Left cardiac atrium (tissue), 4 donors: ENCODE measurements around the gene MRPL3. TPM values are rescaled to one million over a fixed set of nuclear protein-coding genes. Genes with fewer than 3 reads are reported as not detected.
"Not testable (repeated sequence)": the region's sequence is repeated elsewhere in the genome, so short reads cannot be mapped to it uniquely, and the experiment has no call there.

Experiments
- ATAC-seq, 2 donors: fragments of 200-7000 bp; cut with Tn5 transposase; one replicate each; pipeline ENCODE4 v1.9.1; 2020; ENCODE audit warnings: mild to moderate bottlenecking in 2 of 2, moderate library complexity in 2 of 2
- DNase-seq: peaks from one replicate; pipeline ENCODE4 v3.0.0-alpha.2; 2020
- intact Hi-C, 2 donors: fragments of 100-400 bp; cut with DNase I; formaldehyde crosslinking; loops; one replicate each; pipeline versions ENCODE4 v1.14.1 to v1.15.1; 2022 to 2023
- total RNA-seq, 2 donors: library from RNA; stranded (reverse); fragmentation: NEBNext Ultra II Directional; extraction: Animal tissue kit (Norgen Biotek cat#: 25700); gene quantifications; one replicate each; pipeline ENCODE4 v1.2.1, GENCODE V29; 2021
- donor health status: DM: no; HTN: yes; CAD: no.
- donor health status: DM: no; HTN: yes; CAD: no; lungs with severe emphysema.
- donor health status: DM: yes; HTN: yes; CAD: no.
- donor health status: Dilated cardiomyopathy.

The MRPL3 gene
- total RNA-seq, 2 donors from 2014 or later = 47.0 to 62.0 TPM

DNA sequence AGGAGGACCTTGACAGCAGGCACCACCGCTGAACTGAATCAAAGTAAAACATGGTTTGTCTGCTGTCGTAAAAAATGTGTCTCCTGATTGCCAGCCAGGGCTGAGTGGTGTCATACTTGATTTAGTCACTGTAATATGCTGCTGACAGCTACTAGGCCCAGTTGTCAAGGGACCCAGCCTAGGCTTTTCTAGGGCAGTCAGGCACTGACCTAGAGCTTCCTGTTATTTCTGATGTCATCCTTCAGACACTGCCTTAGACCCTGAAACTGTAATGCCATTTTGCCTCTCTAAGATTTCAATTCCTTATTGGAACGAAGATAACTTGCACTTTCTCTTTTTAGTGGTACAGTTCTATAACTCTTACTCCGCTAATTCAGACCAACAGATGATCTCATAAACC is 2.6 kb upstream of the MRPL3 start:
- intact Hi-C loops = loop anchor here in 1 of 2 donors (10.0 kb wide), 1 partner anchor 121 kb away; the partner anchor contains the start of gene NUDT16
- no peak for DNase-seq
- ATAC-seq = no peak

DNA sequence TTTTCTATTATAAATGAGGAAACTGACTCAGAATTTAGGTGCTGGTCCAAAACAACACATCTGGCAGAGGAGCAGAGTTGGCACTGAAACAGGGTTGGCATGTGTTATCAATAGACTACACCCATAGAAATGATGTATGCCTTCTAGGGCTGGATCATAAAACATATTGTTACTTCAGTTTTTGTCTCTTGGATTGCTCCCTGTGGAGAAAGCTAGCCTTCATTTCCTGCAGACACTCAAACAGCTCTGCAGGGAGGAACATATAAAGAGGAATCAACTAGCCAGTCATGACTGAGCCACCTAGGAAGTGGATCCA is 507 bp upstream of the MRPL3 start:
- intact Hi-C loops = loop anchor here in 1 of 2 donors (10.0 kb wide), 1 partner anchor 118 kb away; the partner anchor contains the start of gene NUDT16
- DNase-seq (no peak), ATAC-seq (peak in 1 of 2 donors; percentile 11)

DNA sequence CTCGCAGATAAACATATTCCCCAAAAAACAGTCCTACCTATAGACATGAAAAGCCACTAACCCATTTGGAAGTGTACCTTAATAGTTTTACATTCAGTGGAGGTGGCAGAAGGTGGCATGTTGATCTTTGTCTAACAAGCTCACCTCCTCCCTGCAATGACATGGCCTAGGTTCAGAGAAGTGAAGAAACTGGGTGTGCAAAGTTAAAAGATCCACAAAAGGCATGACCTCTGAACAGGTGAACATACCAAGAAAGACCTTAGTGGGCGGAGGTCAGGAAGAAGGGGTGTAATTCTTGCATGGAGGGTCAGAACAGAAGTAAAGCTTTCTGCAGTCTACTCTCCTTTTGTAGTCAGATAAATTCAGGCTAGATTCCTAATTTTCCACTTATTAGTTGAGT is 822 bp downstream of the MRPL3 start:
- intact Hi-C loops = loop anchor here in 1 of 2 donors (10.0 kb wide), 1 partner anchor 117 kb away; the partner anchor contains the start of gene NUDT16
- ATAC-seq (no peak), DNase-seq (no peak)

DNA sequence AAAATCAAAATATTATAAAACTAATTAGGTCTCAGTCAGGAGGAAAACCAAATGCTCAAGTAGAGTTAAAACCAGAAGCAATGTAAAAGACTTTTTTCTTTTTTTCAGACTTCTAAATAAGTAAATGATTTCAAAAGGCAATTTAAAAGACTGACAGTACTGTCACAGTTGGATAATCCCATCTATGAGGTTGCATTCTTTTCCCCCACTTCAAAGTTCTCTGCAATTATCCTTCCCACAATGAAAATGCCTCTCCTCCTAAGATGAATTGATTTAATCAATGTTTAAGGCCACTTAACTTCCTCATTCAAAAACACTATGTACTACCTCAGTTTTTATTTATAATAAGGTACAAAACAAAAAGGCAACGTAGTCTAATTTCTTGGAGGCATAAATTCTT is 8.1 kb downstream of the MRPL3 start:
- ATAC-seq = no peak
- intact Hi-C loops = no loop called here

GRCh38 chr3:131491775-131492174 is 11.0 kb downstream of the MRPL3 start:
- intact Hi-C loops = no loop called here
- ATAC-seq (no peak), DNase-seq (no peak)

More for the DNA sequence above, 8.1 kb downstream of the MRPL3 start:
- DNase-seq = no peak

- ATAC-seq (no peak), DNase-seq (no peak)
- intact Hi-C loops = no loop called here
Measured at GRCh38 chr3:131491084-131491483, 11.7 kb downstream of the MRPL3 start.

- DNase-seq, intact Hi-C loops, ATAC-seq: not testable (repeated sequence)
Measured at GRCh38 chr3:131486545-131486944, 16.2 kb downstream of the MRPL3 start.

DNA sequence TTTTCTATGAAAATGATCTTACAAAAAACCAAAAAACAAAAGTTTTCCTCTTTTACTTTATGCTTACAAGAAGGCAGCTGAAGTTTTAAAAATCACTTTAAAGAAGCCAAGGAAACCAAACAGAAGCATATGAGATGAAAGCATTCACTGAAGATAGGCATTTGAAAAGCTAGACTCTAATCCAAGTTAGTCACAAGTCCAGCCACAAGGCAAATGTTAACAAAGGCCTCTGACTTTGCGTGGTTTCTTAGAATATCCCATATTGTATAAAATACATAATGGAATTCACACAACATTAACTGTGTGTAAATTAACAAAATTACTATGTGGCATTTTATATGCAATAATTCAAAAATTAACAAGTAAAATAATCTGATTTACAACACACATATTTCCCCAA is 17.7 kb downstream of the MRPL3 start:
- intact Hi-C loops = no loop called here
- no peak for ATAC-seq
- DNase-seq = no peak

GRCh38 chr3:131484496-131485111 is 18.2 kb downstream of the MRPL3 start:
- intact Hi-C loops = no loop called here
- DNase-seq (no peak), ATAC-seq (no peak)

DNA sequence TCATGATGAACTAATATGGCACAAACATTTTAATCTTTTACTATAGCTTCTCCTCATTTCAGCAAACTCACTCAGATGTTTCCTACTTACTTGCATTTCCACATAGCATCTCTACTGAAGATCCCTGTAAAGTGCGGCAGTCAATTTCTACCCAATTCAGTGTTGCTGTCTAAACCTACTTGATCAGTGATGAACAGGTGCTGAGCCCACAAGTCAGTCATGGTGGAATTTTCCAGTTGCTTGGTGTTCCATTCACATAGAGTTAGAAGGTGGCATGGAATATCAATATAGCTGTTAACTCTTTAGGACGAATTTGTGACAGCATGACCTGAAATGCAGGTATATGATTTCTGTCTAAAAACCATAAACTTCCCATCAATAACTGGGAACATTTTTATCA is 22.7 kb downstream of the MRPL3 start:
- ATAC-seq (no peak), DNase-seq (no peak)
- intact Hi-C loops = no loop called here

- ATAC-seq = no peak
- intact Hi-C loops = no loop called here
- DNase-seq = no peak
Measured at GRCh38 chr3:131477813-131478212, 25.0 kb downstream of the MRPL3 start.

GRCh38 chr3:131474115-131474514 is 28.7 kb downstream of the MRPL3 start:
- intact Hi-C loops = no loop called here
- no peak for ATAC-seq
- no peak for DNase-seq

GRCh38 chr3:131470377-131470776 is 32.4 kb downstream of the MRPL3 start:
- ATAC-seq = no peak
- no peak for DNase-seq
- intact Hi-C loops = no loop called here

DNA sequence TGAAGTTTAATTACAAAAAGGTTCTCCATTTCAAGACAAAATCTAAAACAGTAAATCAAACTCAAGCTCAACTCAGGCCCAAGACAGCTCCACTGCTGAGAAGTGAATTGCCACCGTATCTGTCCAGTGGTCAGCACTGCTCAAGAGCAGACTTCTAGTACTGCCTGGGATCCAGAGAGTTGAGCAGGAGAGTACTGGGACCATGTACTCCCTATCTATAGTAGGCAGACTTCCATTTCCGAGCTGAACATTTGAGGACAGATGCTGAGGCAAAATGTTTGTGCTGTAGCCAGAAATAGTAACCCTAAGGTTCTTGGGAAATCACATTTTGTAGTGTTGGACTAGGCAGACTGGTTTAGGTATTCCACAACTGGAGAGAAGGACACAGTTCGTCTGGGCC is 44.1 kb downstream of the MRPL3 start:
- intact Hi-C loops = no loop called here
- DNase-seq (no peak), ATAC-seq (no peak)

- intact Hi-C loops = no loop called here
- no peak for ATAC-seq
- no peak for DNase-seq
Measured at GRCh38 chr3:131457220-131457619, 45.6 kb downstream of the MRPL3 start.

DNA sequence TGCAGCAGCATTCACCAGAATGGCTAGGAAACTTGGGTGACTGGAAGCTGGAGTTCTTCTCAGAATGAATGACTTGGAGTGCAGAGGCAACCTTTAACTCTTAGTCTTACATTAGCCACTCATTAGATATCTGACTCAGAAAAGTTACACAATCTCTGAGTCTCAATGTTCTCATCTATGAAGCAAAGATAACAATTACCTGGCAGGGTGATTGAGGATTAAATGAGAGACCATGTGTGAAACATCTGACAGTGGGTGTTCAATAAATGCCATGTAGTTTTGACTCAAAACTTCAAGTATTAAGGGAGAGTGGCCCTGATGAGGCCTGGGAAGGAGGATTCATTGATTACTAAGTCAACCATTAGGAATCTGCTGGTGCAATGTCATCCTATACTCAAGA is 48.3 kb downstream of the MRPL3 start:
- DNase-seq (no peak), ATAC-seq (peak in 1 of 2 donors; percentile 67)
- intact Hi-C loops = no loop called here

DNA sequence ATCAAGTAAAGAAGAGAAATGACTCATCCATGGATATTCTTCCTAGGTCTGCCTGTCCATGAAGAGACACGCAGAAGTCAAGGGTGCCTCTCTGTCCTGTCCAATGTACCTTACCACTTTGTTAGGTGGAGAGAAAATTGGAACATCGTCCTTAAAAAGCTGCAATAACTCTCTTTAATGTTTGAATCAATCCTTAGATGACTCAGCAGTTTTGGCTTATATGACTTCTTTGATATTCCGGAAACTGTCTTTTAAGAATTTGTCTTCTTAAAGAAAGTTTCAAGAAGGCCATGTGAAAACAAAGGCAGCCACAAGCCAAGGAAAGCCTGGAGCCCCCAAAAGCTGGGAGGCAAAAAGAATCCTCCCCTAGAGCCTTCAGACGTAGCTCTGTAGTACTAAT is 49.2 kb downstream of the MRPL3 start:
- DNase-seq = no peak
- intact Hi-C loops = no loop called here

DNA sequence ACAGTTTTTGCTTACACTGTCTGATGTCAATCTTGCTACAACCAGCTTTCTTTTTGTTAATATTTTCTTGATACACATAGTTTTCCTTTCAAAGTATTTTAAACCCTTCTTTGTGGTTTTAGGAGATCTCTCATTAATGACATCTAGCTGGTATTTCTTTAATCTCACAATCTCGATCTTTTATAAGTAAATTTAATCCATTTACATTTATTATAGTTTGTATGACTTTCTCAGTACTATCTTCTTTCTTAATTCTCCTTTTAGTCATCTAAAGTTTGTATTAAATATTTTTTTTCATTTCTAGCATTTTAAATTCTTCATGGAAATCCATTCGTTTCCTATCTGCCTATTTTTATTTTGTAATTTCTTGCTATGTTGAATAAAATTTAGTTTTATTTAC is 55.4 kb downstream of the MRPL3 start:
- intact Hi-C loops = no loop called here
- ATAC-seq = no peak
- no peak for DNase-seq

More for the DNA sequence above, 49.2 kb downstream of the MRPL3 start:
- no peak for ATAC-seq

GRCh38 chr3:131444180-131444579 is 58.6 kb downstream of the MRPL3 start:
- ATAC-seq (no peak), DNase-seq (no peak)
- intact Hi-C loops = no loop called here

DNA sequence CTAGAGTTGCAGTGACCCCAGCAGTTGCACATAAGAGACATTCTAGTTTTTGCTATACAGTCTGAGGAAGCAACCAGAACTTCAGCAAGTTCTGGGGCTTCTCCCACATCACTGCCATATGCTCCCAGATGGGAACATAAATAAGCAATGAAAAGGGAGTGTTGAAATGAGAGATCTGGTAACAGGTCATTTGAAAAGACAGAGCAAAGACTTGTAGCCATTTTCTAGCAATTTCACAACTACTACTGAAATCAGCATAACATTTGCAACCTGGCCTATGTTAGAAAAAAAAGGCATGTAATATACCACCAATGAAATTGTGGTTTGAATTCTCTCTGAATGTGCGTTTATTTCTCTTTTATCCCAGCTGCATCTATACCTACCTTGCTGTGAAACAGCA is 63.7 kb downstream of the MRPL3 start:
- no peak for ATAC-seq
- no peak for DNase-seq
- intact Hi-C loops = no loop called here

DNA sequence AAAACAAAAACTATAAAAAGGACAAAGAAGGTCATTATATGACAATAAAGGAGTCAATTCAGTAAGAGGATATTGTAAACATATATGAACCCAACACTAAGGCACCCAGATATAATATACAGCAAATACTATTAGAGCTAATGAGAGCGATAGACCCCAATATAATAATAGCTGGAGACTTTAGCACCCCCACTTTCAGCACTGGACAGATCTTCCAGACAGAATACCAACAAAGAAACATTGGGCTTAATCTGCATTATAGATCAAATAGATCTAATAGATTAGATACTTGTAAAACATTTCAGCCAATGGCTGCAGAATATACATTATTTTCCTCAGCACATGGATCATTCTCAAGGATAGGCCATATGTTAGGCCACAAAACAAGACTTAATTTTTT is 67.8 kb downstream of the MRPL3 start:
- ATAC-seq (no peak), DNase-seq (no peak)
- intact Hi-C loops = no loop called here

GRCh38 chr3:131432441-131432840 is 70.3 kb downstream of the MRPL3 start:
- DNase-seq (no peak), ATAC-seq (no peak)
- intact Hi-C loops = no loop called here
